HEK293 (cell line): ENCODE measurements around the gene CERS5.

Experiments
- CTCF ChIA-PET: fragments of 350-600 bp; formaldehyde crosslinking; extraction: SDS; loops from one replicate; lab custom pipeline; 2021; ENCODE audit warnings: antibody characterized with exemption; lab: Yijun Ruan, JAX
- POLR2A ChIA-PET: fragments of 300-600 bp; formaldehyde crosslinking; extraction: SDS; loops from one replicate; lab custom pipeline; 2020; ENCODE audit warnings: antibody characterized with exemption, inconsistent platforms; lab: Yijun Ruan, JAX
- H3K27ac ChIP-seq: fragments of 200-500 bp; sonication (Bioruptor generic); 2 replicates; pipeline ENCODE4 v1.5.1; 2014; ENCODE audit warnings: low read depth, low read length, control low read depth, inconsistent platforms; ENCODE audit errors: extremely low read depth
- H3K36me3 ChIP-seq, 2 experiments: fragments of 200-500 bp in 1 of 2; sonication (Bioruptor generic) in 1 of 2; 1 replicate in 1 of 2; 2 replicates in 1 of 2; pipeline ENCODE4 v1.5.1; 2014 to 2017; ENCODE audit warnings: inconsistent platforms in 2 of 2, low read length in 2 of 2; ENCODE audit not compliant: control insufficient read depth in 2 of 2, insufficient read depth in 1 of 2
- H3K4me1 ChIP-seq: fragments of 200-500 bp; sonication (Bioruptor generic); 2 replicates; pipeline ENCODE4 v1.5.1; 2014; ENCODE audit warnings: mild to moderate bottlenecking, low read length, inconsistent platforms; ENCODE audit not compliant: control insufficient read depth, insufficient read depth
- H3K4me3 ChIP-seq: 2 replicates; pipeline ENCODE4 v1.5.1; 2011; ENCODE audit warnings: low read depth, mild to moderate bottlenecking, control low read depth, low read length, moderate library complexity
- H3K9me3 ChIP-seq: fragments of 200-500 bp; sonication (Bioruptor generic); 2 replicates; pipeline ENCODE4 v1.5.1; 2014; ENCODE audit warnings: low read depth, low read length, inconsistent platforms; ENCODE audit not compliant: control insufficient read depth, insufficient read depth
- EGR2 ChIP-seq: fragments of 450-650 bp; formaldehyde crosslinking; IDR thresholded peaks from 2 replicates; pipeline ENCODE4 v1.5.1; 2016; ENCODE audit warnings: low read depth, missing biosample characterization, missing genetic modification characterization
- FEZF1 ChIP-seq: fragments of 450-650 bp; formaldehyde crosslinking; IDR thresholded peaks from 2 replicates; pipeline ENCODE4 v1.5.1; 2016; ENCODE audit warnings: missing biosample characterization, missing genetic modification characterization
- GFI1B ChIP-seq: fragments of 450-650 bp; formaldehyde crosslinking; IDR thresholded peaks from 2 replicates; pipeline ENCODE4 v1.5.1; 2016; ENCODE audit warnings: missing biosample characterization, missing genetic modification characterization
- GLIS1 ChIP-seq: fragments of 450-650 bp; formaldehyde crosslinking; IDR thresholded peaks from 2 replicates; pipeline ENCODE4 v1.5.1; 2016; ENCODE audit warnings: missing biosample characterization, missing genetic modification characterization
- GLIS2 ChIP-seq: fragments of 450-650 bp; formaldehyde crosslinking; IDR thresholded peaks from 2 replicates; pipeline ENCODE4 v1.5.1; 2016; ENCODE audit warnings: missing biosample characterization, missing genetic modification characterization
- KLF1 ChIP-seq: fragments of 450-650 bp; formaldehyde crosslinking; IDR thresholded peaks from 2 replicates; pipeline ENCODE4 v1.5.1; 2016; ENCODE audit warnings: missing biosample characterization, missing genetic modification characterization
- KLF16 ChIP-seq: fragments of 450-650 bp; formaldehyde crosslinking; IDR thresholded peaks from 2 replicates; pipeline ENCODE4 v1.5.1; 2017; ENCODE audit warnings: missing biosample characterization, missing genetic modification characterization
- KLF8 ChIP-seq: fragments of 450-650 bp; formaldehyde crosslinking; IDR thresholded peaks from 2 replicates; pipeline ENCODE4 v1.5.1; 2016; ENCODE audit warnings: missing biosample characterization, missing genetic modification characterization
- KLF9 ChIP-seq: fragments of 450-650 bp; formaldehyde crosslinking; IDR thresholded peaks from 2 replicates; pipeline ENCODE4 v1.5.1; 2016; ENCODE audit warnings: missing biosample characterization, missing genetic modification characterization, low read depth
- PATZ1 ChIP-seq: fragments of 450-650 bp; formaldehyde crosslinking; IDR thresholded peaks from 2 replicates; pipeline ENCODE4 v1.5.1; 2016; ENCODE audit warnings: missing biosample characterization, missing genetic modification characterization
- PRDM1 ChIP-seq: fragments of 450-650 bp; formaldehyde crosslinking; IDR thresholded peaks from 2 replicates; pipeline ENCODE4; 2016; ENCODE audit warnings: missing biosample characterization, missing genetic modification characterization
- SP2 ChIP-seq: fragments of 450-650 bp; formaldehyde crosslinking; IDR thresholded peaks from 2 replicates; pipeline ENCODE4 v1.5.1; 2016; ENCODE audit warnings: missing biosample characterization, missing genetic modification characterization
- SP3 ChIP-seq: fragments of 450-650 bp; formaldehyde crosslinking; IDR thresholded peaks from 2 replicates; pipeline ENCODE4 v1.5.1; 2016; ENCODE audit warnings: missing biosample characterization, missing genetic modification characterization
- ZBTB48 ChIP-seq: fragments of 450-650 bp; formaldehyde crosslinking; IDR thresholded peaks from 2 replicates; pipeline ENCODE4 v1.5.1; 2016; ENCODE audit warnings: missing biosample characterization, missing genetic modification characterization
- ZBTB7A ChIP-seq: fragments of 450-650 bp; formaldehyde crosslinking; IDR thresholded peaks from 2 replicates; pipeline ENCODE4 v1.5.1; 2016; ENCODE audit warnings: low read depth, missing biosample characterization, missing genetic modification characterization
- ZFHX2 ChIP-seq: fragments of 450-650 bp; formaldehyde crosslinking; conservative IDR thresholded peaks from 2 replicates; pipeline ENCODE4 v1.5.1; 2016; ENCODE audit warnings: missing biosample characterization, missing genetic modification characterization
- ZNF214 ChIP-seq: fragments of 450-650 bp; formaldehyde crosslinking; IDR thresholded peaks from 2 replicates; pipeline ENCODE4 v1.5.1; 2017; ENCODE audit warnings: missing biosample characterization, mild to moderate bottlenecking, missing genetic modification characterization, borderline replicate concordance
- ZNF280C ChIP-seq: fragments of 450-650 bp; formaldehyde crosslinking; IDR thresholded peaks from 2 replicates; pipeline ENCODE4 v1.5.1; 2016; ENCODE audit warnings: missing biosample characterization, missing genetic modification characterization
- ZNF398 ChIP-seq: fragments of 450-650 bp; formaldehyde crosslinking; IDR thresholded peaks from 2 replicates; pipeline ENCODE4 v1.5.1; 2017; ENCODE audit warnings: missing biosample characterization, missing genetic modification characterization
- ZNF449 ChIP-seq: fragments of 450-650 bp; formaldehyde crosslinking; IDR thresholded peaks from 2 replicates; pipeline ENCODE4 v1.5.1; 2017; ENCODE audit warnings: missing biosample characterization, mild to moderate bottlenecking, missing genetic modification characterization, moderate library complexity
- ZNF600 ChIP-seq: fragments of 450-650 bp; formaldehyde crosslinking; IDR thresholded peaks from 2 replicates; pipeline ENCODE4 v1.5.1; 2016; ENCODE audit warnings: missing biosample characterization, missing genetic modification characterization
- ZNF76 ChIP-seq: fragments of 450-650 bp; formaldehyde crosslinking; IDR thresholded peaks from 2 replicates; pipeline ENCODE4; 2016; ENCODE audit warnings: low read depth, missing biosample characterization, missing genetic modification characterization, borderline replicate concordance
- ZNF792 ChIP-seq: fragments of 450-650 bp; formaldehyde crosslinking; IDR thresholded peaks from 2 replicates; pipeline ENCODE4 v1.5.1; 2016; ENCODE audit warnings: missing biosample characterization, missing genetic modification characterization

CERS5 gene

GRCh38 chr12:50104417-50105366 lies 62.5 kb downstream of the CERS5 start (continued):
- no peak for TF ChIP-seq ZNF280C (tag by site-specific recombination)
- TF ChIP-seq EGR2 (tag by site-specific recombination): peak; percentile 13; the same call in 1 of the 2 replicates
- TF ChIP-seq KLF8 (tag by site-specific recombination): no peak
- TF ChIP-seq FEZF1 (tag by site-specific recombination): no peak
- TF ChIP-seq GFI1B: no peak

GRCh38 chr12:50103767-50104321 lies 63.3 kb downstream of the CERS5 start, which contains the start of gene GPD1:
Gene GPD1, plus strand, starts transcription at chr12:50104008. Its CDS starts 43 bp downstream, at chr12:50104051.
- no peak within 1 kb of the TSS; the same call in 1 of the 2 replicates for H3K27ac ChIP-seq

More at GRCh38 chr12:50103767-50104321, 63.3 kb downstream of the CERS5 start, which contains the start of gene GPD1:
- TF ChIP-seq ZNF792 (tag by site-specific recombination) (no peak), ZNF214 (no peak), ZBTB7A (tag by site-specific recombination) (no peak), GLIS1 (tag by site-specific recombination) (peak; percentile 41; the same call in 1 of the 2 replicates), ZNF600 (peak; percentile 78), KLF9 (peak; percentile 81), ZNF449 (tag by site-specific recombination) (no peak), KLF16 (tag by site-specific recombination) (peak; percentile 63; the same call in 1 of the 2 replicates), KLF1 (tag by site-specific recombination) (peak; percentile 33; the same call in 1 of the 2 replicates), ZNF76 (0 out of 2 replicates have a peak, but pooled peaks have one; percentile 10), SP3 (tag by site-specific recombination) (peak; percentile 52), PRDM1 (peak; percentile 55; the same call in 1 of the 2 replicates), ZBTB48 (tag by site-specific recombination) (peak; percentile 95), EGR2 (tag by site-specific recombination) (peak; percentile 72), ZNF398 (no peak), GLIS2 (peak; percentile 40; the same call in 1 of the 2 replicates), PATZ1 (peak; percentile 58; the same call in 1 of the 2 replicates), ZFHX2 (peak; percentile 83), SP2 (tag by site-specific recombination) (peak; percentile 26)
- TF ChIP-seq, all 188 proteins: peak for 14
- CTCF ChIA-PET: interaction anchor here (0.6 to 5.4 kb wide), 9 partner anchors 7 to 620 kb away, joined by 3 to 50 read pairs (median 4); partner anchors contain the start of genes COX14 and DIP2B
- peaks cover 0 to 30% of the 10 kb centered on the region in 2 experiments; a peak in 1 of 3 replicates for H3K36me3 ChIP-seq
- POLR2A ChIA-PET: interaction anchor here (0.6 to 3.6 kb wide), 5 partner anchors 8 to 1134 kb away, joined by 3 to 32 read pairs (median 6); partner anchors contain the start of genes COX14 and SMARCD1
- no peak within 1 kb of the TSS for H3K4me3 ChIP-seq
- H3K9me3 ChIP-seq: no peaks in the 10 kb centered on the region
- H3K4me1 ChIP-seq: peaks cover 7% of the 10 kb centered on the region
